ENCODE results near the gene PPM1A.

GRCh38 chr14:60229614-60230013 lies 19.4 kb upstream of the PPM1A start:
- no peak for TF ChIP-seq EZH2phosphoT487 (IDR thresholded peaks at IDR 0.05; ENCODE audit: insufficient read depth, low read depth)
- no peak for TF ChIP-seq EZH2 (IDR thresholded peaks at IDR 0.05; ENCODE audit: insufficient read depth, poor library complexity, severe bottlenecking)

All from GM23248 (cell line).